ENCODE results near the gene CNTRL.
A peak's percentile ranks its signal among the peaks of the same experiment; 100 is the strongest.

The CNTRL gene

DNA sequence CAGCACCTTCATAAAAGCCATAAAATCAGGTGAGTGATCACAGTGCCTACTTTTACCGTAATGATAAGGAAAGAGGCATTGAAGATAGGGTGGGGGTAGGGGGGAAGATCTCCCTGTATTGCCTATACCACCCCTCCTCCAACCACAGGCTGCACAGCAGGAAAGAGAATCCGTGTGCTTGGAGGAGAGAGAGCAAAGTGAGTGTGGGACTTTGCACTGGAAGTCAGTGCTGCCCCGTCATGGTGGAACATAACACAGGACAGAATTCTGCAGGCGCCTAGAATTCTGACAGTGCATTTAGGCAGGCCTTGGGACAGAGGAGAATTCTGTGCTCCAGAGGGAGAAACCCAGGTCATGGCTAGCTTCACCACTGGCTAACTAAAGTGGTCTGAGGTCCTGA lies 21.2 kb upstream of the CNTRL start:
- Mint-ChIP-seq H3K27me3 (no peaks in the 10 kb centered on the region), H3K36me3 (peaks cover 13% of the 10 kb centered on the region), H3K4me1 (no peaks in the 10 kb centered on the region), H3K9me3 (peaks cover 4% of the 10 kb centered on the region), H3K4me3 (no peak overlapping the region), H3K27ac (no peak overlapping the region)
- no peak for ATAC-seq (ENCODE audit: low read depth)
- no peak for DNase-seq (ENCODE audit: low spot score in 2 of 2)

DNA sequence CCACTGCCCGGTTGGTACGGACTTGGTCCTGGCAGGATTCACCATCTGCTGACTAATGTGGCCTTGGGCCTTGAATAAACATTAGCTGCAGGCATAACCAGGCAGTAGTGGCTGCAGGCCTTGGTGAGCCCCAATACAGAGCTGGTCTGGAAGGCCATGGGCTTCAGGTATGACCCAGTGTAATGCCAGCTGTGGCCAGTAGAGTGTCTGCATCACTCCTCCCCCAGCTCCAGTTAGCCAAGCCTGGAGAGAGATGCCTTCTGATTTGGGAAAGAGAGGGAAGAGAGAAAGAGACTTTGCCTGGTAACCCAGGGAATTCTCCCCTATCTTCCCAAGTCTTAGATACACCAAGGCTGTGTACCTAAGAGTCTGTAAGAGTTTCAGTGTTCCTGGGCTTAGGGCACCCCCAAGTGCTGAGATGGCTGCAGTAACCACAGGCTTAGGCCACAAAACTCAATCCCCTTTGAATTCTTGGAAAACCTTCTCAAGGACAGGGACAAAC lies 19.1 kb upstream of the CNTRL start:
- no peak for ATAC-seq (ENCODE audit: low read depth)
- Mint-ChIP-seq H3K4me3 (no peak overlapping the region), H3K4me1 (peaks cover 3% of the 10 kb centered on the region), H3K9me3 (peaks cover 4% of the 10 kb centered on the region), H3K27ac (no peak overlapping the region), H3K27me3 (no peaks in the 10 kb centered on the region), H3K36me3 (peaks cover 13% of the 10 kb centered on the region)
- no peak for DNase-seq (ENCODE audit: low spot score in 2 of 2)

DNA sequence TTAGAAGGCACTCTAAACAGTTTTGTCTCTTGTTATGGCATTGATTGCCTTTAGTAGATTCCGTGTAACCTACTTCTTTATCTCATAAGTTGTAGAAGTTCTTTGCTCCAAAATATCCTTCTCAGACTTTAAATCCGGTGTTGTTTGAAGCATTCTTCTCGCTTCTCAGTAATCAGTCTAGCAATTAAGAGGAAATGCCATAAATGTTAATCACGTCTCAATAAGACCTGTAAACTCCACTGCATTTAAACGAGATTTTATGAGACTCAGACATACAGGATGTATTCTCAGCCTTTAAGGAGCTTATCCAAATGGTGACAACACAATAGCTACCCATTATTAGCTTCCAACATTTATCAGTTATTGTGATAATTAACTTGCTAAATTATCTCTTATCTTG lies 16.9 kb upstream of the CNTRL start:
- H3K4me3 Mint-ChIP-seq = no peak overlapping the region
- H3K9me3 Mint-ChIP-seq = peaks cover 4% of the 10 kb centered on the region
- H3K36me3 Mint-ChIP-seq = peaks cover 13% of the 10 kb centered on the region
- no peak for ATAC-seq (ENCODE audit: low read depth)
- H3K4me1 Mint-ChIP-seq = peaks cover 3% of the 10 kb centered on the region
- no peak overlapping the region for H3K27ac Mint-ChIP-seq
- DNase-seq (ENCODE audit: low spot score in 2 of 2) = no peak
- H3K27me3 Mint-ChIP-seq = no peaks in the 10 kb centered on the region

DNA sequence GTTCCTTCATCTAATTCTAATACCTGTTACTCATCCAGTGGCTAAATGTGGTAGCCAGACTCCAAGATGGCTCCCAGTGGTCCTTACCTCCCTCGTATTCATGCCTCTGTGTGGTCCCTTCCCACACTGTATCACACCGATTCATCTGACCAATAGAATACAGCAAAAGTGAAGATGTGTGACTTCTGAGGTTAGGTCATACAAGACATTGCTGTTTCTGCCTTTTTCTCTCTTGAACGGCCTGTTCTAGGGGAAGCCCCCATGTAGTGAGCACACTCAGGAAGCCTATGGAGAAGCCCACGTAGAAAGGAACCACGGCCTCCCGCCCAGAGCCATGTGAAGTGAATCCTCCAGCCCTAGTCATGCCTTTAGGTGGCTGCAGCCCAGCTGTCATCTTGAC lies 15.2 kb upstream of the CNTRL start:
- ATAC-seq (ENCODE audit: low read depth) = no peak
- DNase-seq (ENCODE audit: low spot score in 2 of 2) = no peak
- H3K27ac Mint-ChIP-seq = no peak overlapping the region

DNA sequence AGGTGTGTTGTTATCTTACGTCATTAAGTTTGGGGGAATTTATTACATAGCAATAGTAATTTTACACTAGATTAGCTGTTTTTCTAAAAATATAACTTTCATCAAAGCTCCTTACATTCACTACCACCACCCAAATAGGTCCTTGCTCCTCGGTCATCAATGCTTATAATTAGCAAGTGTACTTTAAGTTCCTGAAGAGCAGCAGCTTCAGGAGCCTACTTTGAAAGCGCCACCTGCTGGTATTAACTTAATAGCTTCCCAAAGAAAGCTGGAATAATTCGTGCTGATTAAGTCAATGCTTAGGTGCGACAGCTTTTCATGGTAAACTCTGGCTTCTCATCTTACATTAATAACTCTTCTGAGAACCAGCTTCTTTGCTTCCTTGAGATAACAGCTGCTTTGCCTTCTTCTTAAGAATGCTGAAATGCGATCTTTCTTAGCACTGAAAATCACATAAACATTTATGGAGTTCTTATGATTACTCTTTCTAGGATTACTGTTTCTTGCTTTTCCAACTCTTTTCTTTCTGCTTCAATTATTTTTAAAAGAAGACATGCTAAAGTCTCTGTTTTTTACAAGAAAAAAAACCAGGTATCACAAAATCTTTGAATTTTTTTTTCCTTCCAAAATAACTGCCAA lies 14.6 kb upstream of the CNTRL start:
- Mint-ChIP-seq H3K36me3 (peaks cover 11% of the 10 kb centered on the region), H3K9me3 (peaks cover 4% of the 10 kb centered on the region), H3K4me1 (peaks cover 3% of the 10 kb centered on the region), H3K27me3 (no peaks in the 10 kb centered on the region), H3K27ac (no peak overlapping the region), H3K4me3 (no peak overlapping the region)
- peak; percentile 50 for ATAC-seq (ENCODE audit: low read depth)
- peak in 1 of 2 donors; percentile 53 for DNase-seq (ENCODE audit: low spot score in 2 of 2)

More for the DNA sequence above, 15.2 kb upstream of the CNTRL start:
- H3K4me1 Mint-ChIP-seq = peaks cover 3% of the 10 kb centered on the region
- H3K27me3 Mint-ChIP-seq = no peaks in the 10 kb centered on the region
- no peak overlapping the region for H3K4me3 Mint-ChIP-seq
- H3K9me3 Mint-ChIP-seq = peaks cover 4% of the 10 kb centered on the region
- H3K36me3 Mint-ChIP-seq = peaks cover 13% of the 10 kb centered on the region

DNA sequence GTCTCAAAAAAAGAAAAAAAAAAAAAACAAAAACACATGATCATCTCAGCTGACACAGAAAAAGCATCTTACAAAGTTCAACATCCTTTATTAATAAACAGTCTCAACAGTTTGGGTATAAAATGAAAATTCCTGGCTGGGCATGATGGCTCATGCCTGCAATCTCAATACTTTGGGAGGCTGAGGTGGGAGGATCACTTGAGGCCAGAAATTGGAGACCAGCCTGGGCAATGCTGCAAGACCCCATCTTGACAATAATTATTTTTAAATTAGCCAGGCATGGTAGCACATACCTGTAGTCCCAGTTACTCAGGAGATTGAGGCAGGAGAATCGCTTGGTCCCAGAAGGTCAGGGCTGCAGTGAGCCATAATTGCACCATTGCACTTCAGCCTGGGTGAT lies 7.9 kb upstream of the CNTRL start:
- H3K27ac Mint-ChIP-seq = no peak overlapping the region
- ATAC-seq (ENCODE audit: low read depth) (no peak), DNase-seq (ENCODE audit: low spot score in 2 of 2) (no peak)
- H3K4me1 Mint-ChIP-seq = peaks cover 4% of the 10 kb centered on the region
- no peak overlapping the region for H3K4me3 Mint-ChIP-seq
- peaks cover 2% of the 10 kb centered on the region for H3K9me3 Mint-ChIP-seq
- peaks cover 10% of the 10 kb centered on the region for H3K36me3 Mint-ChIP-seq
- H3K27me3 Mint-ChIP-seq = no peaks in the 10 kb centered on the region

DNA sequence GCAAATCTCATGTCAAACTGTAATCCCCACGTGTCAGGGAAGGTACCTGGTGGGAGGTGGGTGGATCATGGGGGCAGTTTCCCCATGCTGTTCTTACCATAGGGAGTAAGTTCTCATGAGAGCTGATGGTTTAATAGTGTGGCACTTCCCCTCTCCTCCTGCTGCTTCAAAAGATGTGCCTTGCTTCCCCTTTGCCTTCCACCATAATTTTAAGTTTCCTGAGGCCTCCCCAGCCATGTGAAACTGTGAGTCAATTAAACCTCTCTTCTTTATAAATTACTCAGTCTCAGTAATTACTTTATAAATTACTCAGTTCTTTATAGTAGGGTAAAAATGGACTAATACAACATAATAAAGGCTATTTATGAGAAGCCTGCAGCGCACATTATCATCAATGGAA lies 7.1 kb upstream of the CNTRL start:
- Mint-ChIP-seq H3K27ac (no peak overlapping the region), H3K9me3 (peaks cover 2% of the 10 kb centered on the region), H3K4me3 (no peak overlapping the region), H3K36me3 (peaks cover 10% of the 10 kb centered on the region), H3K4me1 (peaks cover 4% of the 10 kb centered on the region), H3K27me3 (no peaks in the 10 kb centered on the region)
- DNase-seq (ENCODE audit: low spot score in 2 of 2) (no peak), ATAC-seq (ENCODE audit: low read depth) (no peak)

DNA sequence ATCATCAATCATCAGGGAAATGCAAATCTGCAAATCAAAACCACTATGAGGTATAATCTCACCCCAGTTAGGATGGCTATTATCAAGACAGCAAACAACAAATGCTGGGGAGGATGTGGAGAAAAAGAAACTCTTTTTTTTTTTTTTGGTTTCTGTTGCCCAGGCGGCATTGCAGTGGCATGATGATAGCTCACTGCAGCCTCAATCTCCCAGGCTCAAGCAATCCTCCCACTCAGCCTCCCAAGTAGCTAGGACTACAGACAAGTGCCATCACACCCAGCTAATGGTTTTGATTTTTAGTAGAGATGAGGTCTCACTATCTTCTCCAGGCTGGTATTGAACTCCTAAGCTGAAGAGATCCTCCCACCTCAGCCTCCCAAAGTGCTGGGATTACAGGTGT lies 5.4 kb upstream of the CNTRL start:
- ATAC-seq (ENCODE audit: low read depth) = no peak
- Mint-ChIP-seq H3K4me3 (no peak overlapping the region), H3K27ac (no peak overlapping the region)

DNA sequence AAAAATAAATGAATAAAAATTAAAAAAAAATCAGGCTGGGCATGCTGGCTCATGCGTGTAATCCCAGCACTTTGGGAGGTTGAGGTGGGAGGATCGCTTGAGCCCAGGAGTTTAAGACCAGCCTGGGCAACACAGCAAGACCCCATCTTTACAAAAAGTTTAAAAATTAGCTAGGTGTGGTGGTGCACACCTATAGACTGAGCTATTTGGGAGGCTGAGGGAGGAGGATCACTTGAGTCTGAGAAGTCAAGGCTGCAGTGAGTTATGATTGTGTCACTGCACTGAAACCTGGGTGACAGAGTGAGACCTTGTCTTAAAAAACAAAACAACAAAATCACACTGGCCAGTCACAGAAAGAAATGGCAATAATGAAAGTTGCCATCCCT lies 3.4 kb upstream of the CNTRL start:
- Mint-ChIP-seq H3K36me3 (peaks cover 8% of the 10 kb centered on the region), H3K27ac (peak overlapping the region; percentile 94), H3K9me3 (peaks cover 2% of the 10 kb centered on the region), H3K27me3 (no peaks in the 10 kb centered on the region), H3K4me1 (peaks cover 18% of the 10 kb centered on the region), H3K4me3 (peak overlapping the region; percentile 90)
- ATAC-seq (ENCODE audit: low read depth) = peak; percentile 6
- DNase-seq (ENCODE audit: low spot score in 2 of 2) = no peak

More for the DNA sequence above, 5.4 kb upstream of the CNTRL start:
- Mint-ChIP-seq H3K4me1 (peaks cover 14% of the 10 kb centered on the region), H3K27me3 (no peaks in the 10 kb centered on the region), H3K36me3 (peaks cover 10% of the 10 kb centered on the region), H3K9me3 (peaks cover 2% of the 10 kb centered on the region)
- no peak for DNase-seq (ENCODE audit: low spot score in 2 of 2)

DNA sequence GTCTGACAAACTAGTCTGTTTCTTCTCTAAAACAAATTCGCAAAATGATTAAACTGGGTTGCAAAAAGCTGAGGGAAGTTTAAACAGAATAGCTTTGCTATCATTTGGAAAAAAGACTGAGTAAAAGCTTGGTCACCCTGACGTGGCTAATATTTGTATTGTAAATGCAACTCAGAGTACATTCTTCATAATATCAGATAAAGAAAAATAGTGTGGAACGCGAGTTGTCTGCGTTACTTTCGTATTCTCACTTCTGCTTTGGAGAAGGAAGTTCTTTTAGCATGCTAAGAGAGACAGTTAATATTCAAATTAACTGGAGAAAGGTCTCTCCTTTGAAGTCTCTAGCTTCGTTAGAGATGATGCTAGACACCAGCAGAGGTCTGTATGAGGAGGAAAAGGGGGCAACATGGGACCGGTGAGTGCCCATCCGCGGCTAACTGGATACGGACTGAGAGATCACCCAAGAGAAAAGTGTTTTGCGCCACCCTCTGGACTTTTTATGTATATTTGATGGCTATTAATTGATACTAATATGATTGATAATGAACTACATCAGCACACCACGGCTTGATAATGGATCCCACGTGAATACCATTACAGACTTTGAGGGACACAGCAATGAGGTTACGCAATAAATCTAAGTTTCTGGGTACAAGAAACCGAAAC lies 2.9 kb upstream of the CNTRL start:
- ATAC-seq (ENCODE audit: low read depth) (peak; percentile 68), DNase-seq (ENCODE audit: low spot score in 2 of 2) (peak; percentile 40 to 48)
- Mint-ChIP-seq H3K4me3 (peak overlapping the region; percentile 90), H3K4me1 (peaks cover 23% of the 10 kb centered on the region), H3K9me3 (peaks cover 2% of the 10 kb centered on the region), H3K36me3 (peaks cover 8% of the 10 kb centered on the region), H3K27ac (peak overlapping the region; percentile 94), H3K27me3 (no peaks in the 10 kb centered on the region)

DNA sequence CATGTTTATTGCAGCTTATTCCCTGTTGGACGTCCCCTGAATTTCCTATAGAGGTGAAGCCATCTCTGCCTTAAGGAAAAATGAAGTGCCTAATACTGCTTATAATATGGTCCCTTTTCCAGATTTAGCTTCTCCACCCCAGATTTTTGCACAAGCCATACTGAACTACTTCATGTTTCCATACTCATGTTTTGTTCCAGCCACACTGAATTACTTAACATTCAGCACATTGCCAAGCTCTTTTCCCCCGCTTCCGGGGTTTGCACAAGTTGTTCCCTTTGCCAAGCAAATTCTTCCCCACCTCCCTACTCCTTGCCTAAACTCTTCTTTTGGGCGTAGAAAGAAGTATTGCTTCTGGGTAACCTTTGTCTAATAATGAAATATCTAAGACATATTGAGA lies 1.7 kb upstream of the CNTRL start:
- Mint-ChIP-seq H3K27ac (peak overlapping the region; percentile 94), H3K9me3 (no peaks in the 10 kb centered on the region), H3K4me3 (peak overlapping the region; percentile 66), H3K27me3 (no peaks in the 10 kb centered on the region), H3K4me1 (peaks cover 27% of the 10 kb centered on the region), H3K36me3 (peaks cover 3% of the 10 kb centered on the region)
- no peak for DNase-seq (ENCODE audit: low spot score in 2 of 2)
- no peak for ATAC-seq (ENCODE audit: low read depth)

DNA sequence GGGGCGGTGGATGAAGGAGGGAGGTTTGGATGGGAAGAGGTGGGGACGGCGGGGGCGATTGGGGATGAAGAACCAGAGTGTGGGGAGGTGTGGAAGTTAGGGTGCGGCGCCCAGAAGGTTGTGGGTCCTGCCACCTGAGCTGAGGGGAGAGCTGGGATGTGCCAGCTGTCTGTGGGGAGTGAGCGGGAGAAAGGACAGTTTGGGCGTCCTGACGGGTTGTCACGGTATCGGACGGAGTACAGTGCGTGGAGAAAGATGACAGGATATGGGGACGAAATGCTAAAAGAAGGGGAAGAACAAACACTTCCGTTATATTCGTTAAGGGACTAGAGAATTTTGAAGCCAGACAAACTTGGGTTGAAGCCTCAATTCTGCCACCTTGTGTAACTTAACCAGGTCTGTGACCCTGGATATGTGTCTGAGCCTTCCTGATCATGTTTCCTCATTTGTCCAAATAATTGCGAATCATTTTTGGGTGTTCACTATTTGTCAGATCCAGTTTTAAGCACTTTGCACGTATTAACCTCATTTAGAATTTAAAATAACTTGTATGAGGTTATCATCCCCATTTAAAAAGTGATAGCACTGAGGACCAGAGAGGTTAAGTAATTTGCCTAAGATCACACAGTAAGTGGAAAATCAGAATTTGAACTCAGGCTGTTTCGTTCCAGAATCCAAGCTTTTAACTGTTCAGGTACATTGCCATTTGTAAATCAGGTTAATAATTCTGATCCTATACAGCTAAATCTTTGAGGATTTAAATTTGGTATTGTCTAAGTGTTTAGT lies 689 bp downstream of the CNTRL start:
- H3K36me3 Mint-ChIP-seq = peaks cover 1% of the 10 kb centered on the region
- H3K9me3 Mint-ChIP-seq = no peaks in the 10 kb centered on the region
- peaks cover 26% of the 10 kb centered on the region for H3K4me1 Mint-ChIP-seq
- H3K27ac Mint-ChIP-seq = peak overlapping the region; percentile 94
- H3K27me3 Mint-ChIP-seq = no peaks in the 10 kb centered on the region
- peak in 1 of 2 donors; percentile 43 for DNase-seq (ENCODE audit: low spot score in 2 of 2)
- ATAC-seq (ENCODE audit: low read depth) = peak; percentile 42
- peak overlapping the region; percentile 98 for H3K4me3 Mint-ChIP-seq

DNA sequence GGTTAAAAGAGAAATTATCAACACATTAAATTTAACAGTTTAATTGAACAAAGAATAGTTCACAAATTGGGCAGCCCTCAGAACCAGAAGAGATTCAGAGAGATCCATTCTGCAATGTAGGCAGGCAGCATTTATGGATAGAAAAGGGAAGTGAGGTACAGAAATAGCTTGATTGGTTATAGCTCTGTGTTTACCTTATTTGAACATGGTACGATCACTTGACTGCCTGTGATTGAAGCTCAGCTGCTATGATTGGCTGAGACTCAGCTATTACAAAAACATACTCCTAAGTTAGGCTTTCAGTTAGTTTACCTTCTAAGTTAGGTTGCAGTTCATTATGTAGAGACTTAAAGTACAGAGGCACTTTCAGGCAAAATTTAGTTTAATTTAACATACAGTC lies 7.3 kb downstream of the CNTRL start:
- no peak overlapping the region for H3K4me3 Mint-ChIP-seq
- H3K27ac Mint-ChIP-seq = no peak overlapping the region
- peaks cover 16% of the 10 kb centered on the region for H3K4me1 Mint-ChIP-seq
- H3K9me3 Mint-ChIP-seq = no peaks in the 10 kb centered on the region
- no peak for DNase-seq (ENCODE audit: low spot score in 2 of 2)
- peaks cover 31% of the 10 kb centered on the region for H3K36me3 Mint-ChIP-seq
- no peaks in the 10 kb centered on the region for H3K27me3 Mint-ChIP-seq
- peak; percentile 67 for ATAC-seq (ENCODE audit: low read depth)

DNA sequence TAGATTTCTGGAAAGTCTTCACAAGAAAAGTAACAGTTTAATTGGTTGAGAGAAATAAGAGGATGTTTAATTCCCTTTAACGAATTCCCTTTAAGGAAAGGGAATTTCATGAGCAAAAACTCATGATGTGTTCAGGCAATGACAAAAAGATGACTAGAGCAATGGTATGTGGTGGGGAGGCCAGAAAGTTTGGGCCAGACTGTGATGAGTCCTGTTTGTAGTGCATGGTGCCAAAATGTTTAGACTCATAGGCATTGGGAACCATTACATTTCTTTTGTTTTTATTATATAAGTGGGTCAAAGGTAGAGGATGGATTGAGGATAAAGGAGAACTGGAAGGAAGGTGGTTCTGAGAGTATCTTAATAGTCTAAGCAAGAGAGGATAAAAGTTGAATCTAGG lies 10.9 kb downstream of the CNTRL start:
- ATAC-seq (ENCODE audit: low read depth) (no peak), DNase-seq (ENCODE audit: low spot score in 2 of 2) (no peak)
- peaks cover 21% of the 10 kb centered on the region for H3K4me1 Mint-ChIP-seq
- H3K27ac Mint-ChIP-seq = peak overlapping the region; percentile 1
- no peaks in the 10 kb centered on the region for H3K9me3 Mint-ChIP-seq
- peaks cover 34% of the 10 kb centered on the region for H3K36me3 Mint-ChIP-seq
- H3K4me3 Mint-ChIP-seq = no peak overlapping the region
- no peaks in the 10 kb centered on the region for H3K27me3 Mint-ChIP-seq

Measured in memory B cell (primary cell).